Measurements from ENCODE around the gene SREBF1.

- TF ChIP-seq POLR2A (IDR thresholded peaks at IDR 0.05; ENCODE audit: low read length) (no peak), GATA1 (IDR thresholded peaks at IDR 0.05; ENCODE audit: low read depth, low read length) (no peak)
Observed at GRCh38 chr17:17811381-17812210, 25.2 kb downstream of the SREBF1 start.

All from erythroblast (primary cell).